IMR-90 (cell line): ENCODE measurements around the gene IRF2. TPM values are rescaled to one million over a fixed set of nuclear protein-coding genes. Genes with fewer than 3 reads are reported as not detected.

ENCODE experiments used
- ATAC-seq: fragments of 200-7000 bp; cut with Tn5 transposase; 2 replicates; pipeline ENCODE4 v1.9.1; 2020; ENCODE audit warnings: low read depth, mild to moderate bottlenecking, moderate library complexity
- BruUV-seq: library from RNA; stranded (reverse); fragments of 400-500 nt; replicated peaks from 2 replicates; lab custom pipeline; 2021; lab: Mats Ljungman, UMichigan
- CTCF ChIA-PET: fragments of 300-600 bp; formaldehyde crosslinking; extraction: SDS; loops from one replicate; lab custom pipeline; 2021; ENCODE audit warnings: antibody characterized with exemption; lab: Yijun Ruan, JAX
- POLR2A ChIA-PET: fragments of 300-600 bp; sonication (Branson Sonifier 250); formaldehyde crosslinking; loops from one replicate; lab custom pipeline; 2022; ENCODE audit warnings: antibody characterized with exemption; ENCODE audit not compliant: unreplicated experiment; lab: Charles Lee
- DNase-seq: peaks from one replicate; pipeline ENCODE4 v3.0.0; 2013
- H2AFZ ChIP-seq: replicated peaks from 2 replicates; pipeline ENCODE3; 2013; ENCODE audit warnings: low read length, mild to moderate bottlenecking; ENCODE audit not compliant: poor library complexity
- H2AK5ac ChIP-seq: 2 replicates; pipeline ENCODE4 v1.6.1; 2013; ENCODE audit warnings: low read depth, low read length, inconsistent platforms
- H2AK9ac ChIP-seq: replicated peaks from 2 replicates; pipeline ENCODE3; 2013; ENCODE audit warnings: mild to moderate bottlenecking, low read depth, low read length, moderate library complexity; ENCODE audit not compliant: poor library complexity
- H2BK120ac ChIP-seq: 2 replicates; pipeline ENCODE4 v1.6.1; 2013; ENCODE audit warnings: low read depth, low read length, inconsistent platforms
- H2BK15ac ChIP-seq: 3 replicates; pipeline ENCODE4 v1.6.1; 2013; ENCODE audit warnings: low read depth, low read length, inconsistent platforms
- H2BK20ac ChIP-seq: 2 replicates; pipeline ENCODE4 v1.6.1; 2013; ENCODE audit warnings: low read depth, mild to moderate bottlenecking, inconsistent platforms, low read length, moderate library complexity
- H2BK5ac ChIP-seq: 2 replicates; pipeline ENCODE4 v1.6.1; 2013; ENCODE audit warnings: mild to moderate bottlenecking, low read depth, low read length, inconsistent platforms; ENCODE audit not compliant: poor library complexity, severe bottlenecking
- H3K14ac ChIP-seq: replicated peaks from 2 replicates; pipeline ENCODE4 v1.6.1; 2013; ENCODE audit warnings: low read depth, low read length, inconsistent platforms
- H3K18ac ChIP-seq: 2 replicates; pipeline ENCODE4 v1.6.1; 2013; ENCODE audit warnings: low read depth, low read length, control low read depth
- H3K23ac ChIP-seq: 2 replicates; pipeline ENCODE4 v1.6.1; 2013; ENCODE audit warnings: low read depth, low read length, inconsistent platforms
- H3K27ac ChIP-seq: 2 replicates; pipeline ENCODE4 v1.5.1; 2013; ENCODE audit warnings: mild to moderate bottlenecking, control low read depth, low read length; ENCODE audit not compliant: insufficient read depth
- H3K27me3 ChIP-seq: 2 replicates; pipeline ENCODE4 v1.6.1; 2013; ENCODE audit warnings: low read length; ENCODE audit not compliant: control insufficient read depth, insufficient read depth
- H3K36me3 ChIP-seq: 2 replicates; pipeline ENCODE4 v1.6.1; 2013; ENCODE audit warnings: low read length, mixed read lengths; ENCODE audit not compliant: control insufficient read depth, insufficient read depth
- H3K4ac ChIP-seq: 2 replicates; pipeline ENCODE4 v1.6.1; 2013; ENCODE audit warnings: low read depth, low read length, inconsistent platforms
- H3K4me1 ChIP-seq: 2 replicates; pipeline ENCODE4 v1.6.1; 2013; ENCODE audit warnings: low read length, mixed read lengths; ENCODE audit not compliant: control insufficient read depth, insufficient read depth
- H3K4me2 ChIP-seq: 2 replicates; pipeline ENCODE4 v1.6.1; 2013; ENCODE audit warnings: low read depth, mild to moderate bottlenecking, control low read depth, low read length, moderate library complexity
- H3K4me3 ChIP-seq: 2 replicates; pipeline ENCODE4 v1.5.1; 2013; ENCODE audit warnings: low read depth, mild to moderate bottlenecking, control low read depth, low read length, moderate library complexity; ENCODE audit not compliant: insufficient read depth
- H3K56ac ChIP-seq: 2 replicates; pipeline ENCODE4 v1.6.1; 2013; ENCODE audit warnings: low read length, inconsistent platforms; ENCODE audit not compliant: insufficient read depth; ENCODE audit errors: extremely low read depth
- H3K79me1 ChIP-seq, 2 experiments: 2 replicates each; pipeline ENCODE4 v1.6.1; 2013; ENCODE audit warnings: low read length in 2 of 2, inconsistent platforms in 1 of 2, low read depth in 1 of 2
- H3K9ac ChIP-seq: 2 replicates; pipeline ENCODE4 v1.6.1; 2013; ENCODE audit warnings: low read depth, low read length, control low read depth
- H3K9me1 ChIP-seq: 2 replicates; pipeline ENCODE4 v1.6.1; 2013; ENCODE audit warnings: low read length, inconsistent platforms; ENCODE audit not compliant: insufficient read depth
- H3K9me3 ChIP-seq: 2 replicates; pipeline ENCODE4 v1.6.1; 2013; ENCODE audit warnings: low read length; ENCODE audit not compliant: control insufficient read depth, insufficient read depth
- H4K20me1 ChIP-seq: 2 replicates; pipeline ENCODE4 v1.6.1; 2013; ENCODE audit warnings: low read length, inconsistent platforms; ENCODE audit not compliant: insufficient read depth
- H4K5ac ChIP-seq: 2 replicates; pipeline ENCODE4 v1.6.1; 2013; ENCODE audit warnings: mild to moderate bottlenecking, low read depth, low read length, control low read depth
- H4K8ac ChIP-seq, 2 experiments: 2 replicates each; pipeline ENCODE4 v1.6.1; 2013; ENCODE audit warnings: low read depth in 2 of 2, low read length in 2 of 2, control low read depth in 1 of 2, inconsistent platforms in 1 of 2
- H4K91ac ChIP-seq: 2 replicates; pipeline ENCODE4 v1.6.1; 2013; ENCODE audit warnings: low read depth, low read length, inconsistent platforms; ENCODE audit not compliant: insufficient read depth
- CEBPB ChIP-seq: IDR thresholded peaks from 2 replicates; pipeline ENCODE4 v1.6.1; 2012; ENCODE audit warnings: low read depth, low read length, improper control_type of control experiment
- CTCF ChIP-seq: conservative IDR thresholded peaks from 2 replicates; pipeline ENCODE4 v1.5.1; 2012; ENCODE audit warnings: mild to moderate bottlenecking, low read depth, low read length, improper control_type of control experiment
- MAFK ChIP-seq: IDR thresholded peaks from 2 replicates; pipeline ENCODE4 v1.6.1; 2012; ENCODE audit warnings: low read depth, low read length, improper control_type of control experiment
- MAZ ChIP-seq: IDR thresholded peaks from 2 replicates; pipeline ENCODE4 v1.6.1; 2012; ENCODE audit warnings: low read depth, mild to moderate bottlenecking, low read length, improper control_type of control experiment, moderate library complexity, borderline replicate concordance
- POLR2A ChIP-seq: IDR thresholded peaks from 2 replicates; pipeline ENCODE4 v1.6.1; 2012; ENCODE audit warnings: mild to moderate bottlenecking, low read depth, low read length
- RAD21 ChIP-seq: IDR thresholded peaks from 2 replicates; pipeline ENCODE4 v1.6.1; 2012; ENCODE audit warnings: low read length, improper control_type of control experiment
- RFX5 ChIP-seq: IDR thresholded peaks from 2 replicates; pipeline ENCODE4 v1.8.0; 2012; ENCODE audit warnings: low read depth, mild to moderate bottlenecking, low read length, moderate library complexity
- SMC3 ChIP-seq: fragments of 150-350 bp; IDR thresholded peaks from 2 replicates; pipeline ENCODE4 v1.6.1; 2016; ENCODE audit warnings: low read depth, mild to moderate bottlenecking, antibody characterized with exemption, low read length, moderate library complexity
- WGBS, 2 experiments: methylation state at CpG; one replicate each; pipeline versions ENCODE4 v1.1.5 to v1.1.7; 2013; ENCODE audit warnings: missing lambda C conversion rate in 2 of 2; ENCODE audit not compliant: insufficient read length in 1 of 2; ENCODE audit errors: extremely low coverage in 2 of 2; 5-methylcytosine and 5-hydroxymethylcytosine counted together
- dilution Hi-C: fragments of 300-500 bp; cut with HindIII; formaldehyde crosslinking; loops from one replicate; pipeline ENCODE4 v1.14.3; 2018; ENCODE audit warnings: low sequenced_read_pairs; ENCODE audit not compliant: unreplicated experiment
- in situ Hi-C: fragments of 300-500 bp; cut with MboI; formaldehyde crosslinking; loops from 3 replicates; pipeline ENCODE4 v1.14.3; 2019; ENCODE audit warnings: low sequenced_read_pairs, inconsistent platforms, mixed read lengths
- intact Hi-C: fragments of 100-400 bp; cut with micrococcal nuclease; formaldehyde crosslinking; loops from 2 replicates; pipeline ENCODE4 v1.10.0; 2022
- polyA plus RNA-seq, 3 experiments: library from polyadenylated mRNA; depleted of rRNA; stranded (reverse); fragments of >200 nt; gene quantifications; 2 replicates each; pipeline ENCODE4 v1.2.3, GENCODE V29; 2012; ENCODE audit warnings: low replicate concordance in 1 of 3
- total RNA-seq: library from RNA; depleted of rRNA; stranded (reverse); fragments of >200 nt; gene quantifications from 2 replicates; pipeline ENCODE4 v1.2.3, GENCODE V29; 2012

The IRF2 gene
- total and polyA plus RNA-seq, 2 of the 4 experiments (the other 2 are of a cell fraction): 16.5 to 21.9 TPM

- Histone ChIP-seq H3K9me3 (no peaks in the 10 kb centered on the region), H3K23ac (no peak overlapping the region), H2BK120ac (no peak overlapping the region), H4K8ac (no peak overlapping the region), H3K27me3 (no peaks in the 10 kb centered on the region), H2AK5ac (no peak overlapping the region), H3K9me1 (0 out of 2 replicates have a peak, but pooled peaks cover 4% of the 10 kb centered on the region), H4K5ac (no peak overlapping the region), H3K9ac (no peak overlapping the region), H2BK5ac (no peak overlapping the region), H3K4me3 (no peak overlapping the region), H3K4me1 (peaks cover 2% of the 10 kb centered on the region; the same call in 1 of the 2 replicates), H2AK9ac (no peak overlapping the region), H3K14ac (no peak overlapping the region), H4K20me1 (no peaks in the 10 kb centered on the region), H3K4me2 (no peak overlapping the region), H3K4ac (no peak overlapping the region), H2BK20ac (no peak overlapping the region), H3K79me1 (peaks cover 0 to 4% of the 10 kb centered on the region in 2 experiments; a peak in 2 of 4 replicates), H3K27ac (no peak overlapping the region), H3K18ac (no peak overlapping the region), H2BK15ac (no peak overlapping the region), H2AFZ (no peak overlapping the region), H3K56ac (no peak overlapping the region), H4K91ac (no peak overlapping the region), H3K36me3 (no peaks in the 10 kb centered on the region)
- in situ Hi-C loops (no loop called here), intact Hi-C loops (no loop called here), dilution Hi-C loops (no loop called here)
- ATAC-seq: no peak
- WGBS, 2 experiments: no CpG with 5 or more reads among the region's 6 CpGs
- DNase-seq: no peak
- CTCF ChIA-PET: no interaction called here
- TF ChIP-seq MAZ (no peak), RAD21 (no peak), SMC3 (no peak), POLR2A (no peak), CEBPB (no peak), CTCF (no peak), RFX5 (no peak), MAFK (no peak)
- POLR2A ChIA-PET: no interaction called here
- no TSS peak for BruUV-seq
These were observed 7.2 kb upstream of the IRF2 start for GRCh38 chr4:184481544-184481943.
